Panc1 (cell line): Measurements from ENCODE around the gene RNF182. TPM values are rescaled to one million over a fixed set of nuclear protein-coding genes. Genes with fewer than 3 reads are reported as not detected.

Experiments
- ATAC-seq: fragments of 200-7000 bp; cut with Tn5 transposase; 2 replicates; pipeline ENCODE4 v1.9.1; 2020; ENCODE audit warnings: mild to moderate bottlenecking, moderate library complexity
- BruUV-seq: library from RNA; stranded (reverse); fragments of 400-500 nt; replicated peaks from 2 replicates; lab custom pipeline; 2021; lab: Mats Ljungman, UMichigan
- CTCF ChIA-PET: fragments of 300-600 bp; sonication (Branson Sonifier 250); formaldehyde crosslinking; loops from one replicate; lab custom pipeline; 2022; ENCODE audit warnings: antibody characterized with exemption; lab: Charles Lee
- POLR2A ChIA-PET: fragments of 300-600 bp; sonication (Branson Sonifier 250); formaldehyde crosslinking; loops from one replicate; lab custom pipeline; 2022; ENCODE audit warnings: antibody characterized with exemption; lab: Charles Lee
- DNase-seq: peaks from one replicate; pipeline ENCODE4 v3.0.0-alpha.2; 2010; ENCODE audit warnings: low read depth, low spot score
- H3K27ac ChIP-seq: 2 replicates; pipeline ENCODE4 v1.5.1; 2011; ENCODE audit warnings: mild to moderate bottlenecking, low read length, inconsistent platforms
- H3K27me3 ChIP-seq: fragments of 200-500 bp; sonication (Bioruptor generic); 2 replicates; pipeline ENCODE4 v1.6.0; 2014; ENCODE audit warnings: low read length, inconsistent platforms; ENCODE audit not compliant: control insufficient read depth, insufficient read depth
- H3K36me3 ChIP-seq: fragments of 200-500 bp; sonication (Bioruptor generic); 2 replicates; pipeline ENCODE4 v1.5.1; 2014; ENCODE audit warnings: inconsistent platforms, mild to moderate bottlenecking, low read length, moderate library complexity; ENCODE audit not compliant: control insufficient read depth, insufficient read depth
- H3K4me1 ChIP-seq: 2 replicates; pipeline ENCODE4 v1.5.1; 2011; ENCODE audit warnings: inconsistent platforms, mild to moderate bottlenecking, low read length, moderate library complexity; ENCODE audit not compliant: control insufficient read depth, insufficient read depth
- H3K4me3 ChIP-seq, 2 experiments: 2 replicates each; pipeline ENCODE4 v1.5.1; 2011 to 2012; ENCODE audit warnings: low read depth in 2 of 2, low read length in 2 of 2, mild to moderate bottlenecking in 2 of 2, inconsistent platforms in 1 of 2, moderate library complexity in 1 of 2
- H3K9me3 ChIP-seq: fragments of 200-500 bp; sonication (Bioruptor generic); 2 replicates; pipeline ENCODE4 v1.5.1; 2014; ENCODE audit warnings: low read depth, mild to moderate bottlenecking, inconsistent platforms, low read length, moderate library complexity; ENCODE audit not compliant: control insufficient read depth, insufficient read depth
- POLR2AphosphoS5 ChIP-seq: IDR thresholded peaks from 2 replicates; pipeline ENCODE4 v1.6.1; 2012; ENCODE audit warnings: mild to moderate bottlenecking, low read depth, low read length, moderate library complexity
- REST ChIP-seq, 2 experiments: IDR thresholded peaks; 2 replicates each; pipeline ENCODE4 v1.6.1; 2011 to 2012; ENCODE audit warnings: low read depth in 2 of 2, control low read depth in 1 of 2, low read length in 1 of 2, mild to moderate bottlenecking in 1 of 2, moderate library complexity in 1 of 2; ENCODE audit not compliant: insufficient read depth in 1 of 2
- SIN3A ChIP-seq: IDR thresholded peaks from 2 replicates; pipeline ENCODE4 v1.6.1; 2012; ENCODE audit warnings: low read depth, mild to moderate bottlenecking, low read length, moderate library complexity, borderline replicate concordance; ENCODE audit not compliant: insufficient read depth
- TCF7L2 ChIP-seq: IDR thresholded peaks from 2 replicates; pipeline ENCODE4 v1.6.1; 2011; ENCODE audit warnings: mild to moderate bottlenecking, low read depth, low read length, inconsistent platforms
- in situ Hi-C: cut with HindIII; loops from 2 replicates; pipeline ENCODE4 v1.10.0; 2016; ENCODE audit warnings: low sequenced_read_pairs, low pct_unique_long_range_greater_than_20kb
- intact Hi-C: fragments of 100-400 bp; cut with micrococcal nuclease; formaldehyde crosslinking; loops from one replicate; pipeline ENCODE4 v1.10.0; 2022; ENCODE audit not compliant: unreplicated experiment
- total RNA-seq: library from RNA; stranded (reverse); gene quantifications from one replicate; pipeline ENCODE4 v1.2.1, GENCODE V29; 2021; ENCODE audit not compliant: unreplicated experiment
- TF ChIP-seq, protein P1 (sequence below): fragments of 450-650 bp; IDR thresholded peaks from 2 replicates; pipeline ENCODE4 v1.5.1; 2017; ENCODE audit warnings: mild to moderate bottlenecking

Gene RNF182
- total RNA-seq, 1 experiment from 2014 or later, result 22.2 TPM

DNA sequence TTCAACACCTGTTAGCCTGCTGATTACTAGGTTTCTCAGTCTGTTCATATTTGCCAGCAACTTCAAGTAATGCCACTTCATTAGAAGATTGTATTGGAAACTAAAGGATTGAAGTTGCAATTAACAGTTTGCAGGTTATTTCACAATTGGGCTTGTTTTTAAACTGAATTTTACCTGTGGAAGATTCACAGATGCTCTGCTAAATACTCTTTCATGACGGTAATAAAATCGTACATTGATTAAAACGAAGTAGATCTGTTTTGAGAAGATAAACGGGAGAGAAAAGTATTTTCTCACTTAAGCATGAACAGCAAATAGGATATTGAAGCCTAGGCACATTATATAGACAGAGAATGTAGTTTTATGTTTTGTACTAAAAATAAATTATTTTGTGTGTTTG, 1.6 kb downstream of the RNF182 start:
- no peak for ATAC-seq

GRCh38 chr6:13927203-13927602, 2.5 kb downstream of the RNF182 start:
- Histone ChIP-seq H3K4me1 (peaks cover 17% of the 10 kb centered on the region), H3K36me3 (no peaks in the 10 kb centered on the region; the same call in 1 of the 2 replicates), H3K27me3 (no peaks in the 10 kb centered on the region), H3K4me3 (peak overlapping the region; percentile 40 to 72; a peak in 3 of 4 replicates), H3K9me3 (no peaks in the 10 kb centered on the region), H3K27ac (peak overlapping the region; percentile 34; the same call in 1 of the 2 replicates)
- CTCF ChIA-PET, result interaction anchor here (0.7 to 0.9 kb wide), 2 partner anchors 119 to 396 kb away, joined by 3 to 4 read pairs; no protein-coding TSS in a partner anchor
- POLR2A ChIA-PET, result no interaction called here
- no TSS peak for BruUV-seq
- DNase-seq (no peak), ATAC-seq (no peak)
- no peak for TF ChIP-seq TCF7L2
- TF ChIP-seq, protein P1, sequence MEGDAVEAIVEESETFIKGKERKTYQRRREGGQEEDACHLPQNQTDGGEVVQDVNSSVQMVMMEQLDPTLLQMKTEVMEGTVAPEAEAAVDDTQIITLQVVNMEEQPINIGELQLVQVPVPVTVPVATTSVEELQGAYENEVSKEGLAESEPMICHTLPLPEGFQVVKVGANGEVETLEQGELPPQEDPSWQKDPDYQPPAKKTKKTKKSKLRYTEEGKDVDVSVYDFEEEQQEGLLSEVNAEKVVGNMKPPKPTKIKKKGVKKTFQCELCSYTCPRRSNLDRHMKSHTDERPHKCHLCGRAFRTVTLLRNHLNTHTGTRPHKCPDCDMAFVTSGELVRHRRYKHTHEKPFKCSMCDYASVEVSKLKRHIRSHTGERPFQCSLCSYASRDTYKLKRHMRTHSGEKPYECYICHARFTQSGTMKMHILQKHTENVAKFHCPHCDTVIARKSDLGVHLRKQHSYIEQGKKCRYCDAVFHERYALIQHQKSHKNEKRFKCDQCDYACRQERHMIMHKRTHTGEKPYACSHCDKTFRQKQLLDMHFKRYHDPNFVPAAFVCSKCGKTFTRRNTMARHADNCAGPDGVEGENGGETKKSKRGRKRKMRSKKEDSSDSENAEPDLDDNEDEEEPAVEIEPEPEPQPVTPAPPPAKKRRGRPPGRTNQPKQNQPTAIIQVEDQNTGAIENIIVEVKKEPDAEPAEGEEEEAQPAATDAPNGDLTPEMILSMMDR, result peak; percentile 54; the same call in 1 of the 2 replicates
- intact Hi-C loops (loop anchor here (5.0 kb wide), 1 partner anchor 125 kb away; no protein-coding TSS in a partner anchor), in situ Hi-C loops (no loop called here)

More for the DNA sequence above, 1.6 kb downstream of the RNF182 start:
- no peaks in the 10 kb centered on the region for H3K9me3 ChIP-seq
- H3K4me1 ChIP-seq, result peaks cover 17% of the 10 kb centered on the region
- H3K4me3 ChIP-seq, result peak overlapping the region; percentile 40 to 72
- no peaks in the 10 kb centered on the region for H3K27me3 ChIP-seq
- CTCF ChIA-PET, result no interaction called here
- no peak for DNase-seq
- intact Hi-C loops (loop anchor here (5.0 kb wide), 1 partner anchor 126 kb away; no protein-coding TSS in a partner anchor), in situ Hi-C loops (no loop called here)
- H3K36me3 ChIP-seq, result no peaks in the 10 kb centered on the region; the same call in 1 of the 2 replicates
- H3K27ac ChIP-seq, result peak overlapping the region; percentile 59
- no peak for TF ChIP-seq SIN3A
- TF ChIP-seq TCF7L2, result no peak
- no peak for TF ChIP-seq POLR2AphosphoS5
- TF ChIP-seq REST (IDR thresholded peaks at IDR 0.05; ENCODE audit: insufficient read depth in 1 of 2, low read depth in 2 of 2, low read length in 1 of 2), result no peak
- TF ChIP-seq, protein P1, result no peak
- BruUV-seq, result no TSS peak
- POLR2A ChIA-PET, result no interaction called here
